Choroid plexus epithelial cell (primary cell): ENCODE results near the gene CPSF3.

Source experiments
- DNase-seq: peaks from one replicate; pipeline ENCODE4 v3.0.0-alpha.2; 2010; ENCODE audit warnings: low read depth
- H3K4me3 ChIP-seq: 2 replicates; pipeline ENCODE4 v1.5.1; 2011; ENCODE audit warnings: low read depth, mild to moderate bottlenecking, control low read depth, low read length, moderate library complexity
- CTCF ChIP-seq: conservative IDR thresholded peaks from 2 replicates; pipeline ENCODE4 v1.5.1; 2011; ENCODE audit warnings: low read depth, mild to moderate bottlenecking, control low read depth, inconsistent platforms, low read length, moderate library complexity

The CPSF3 gene

DNA sequence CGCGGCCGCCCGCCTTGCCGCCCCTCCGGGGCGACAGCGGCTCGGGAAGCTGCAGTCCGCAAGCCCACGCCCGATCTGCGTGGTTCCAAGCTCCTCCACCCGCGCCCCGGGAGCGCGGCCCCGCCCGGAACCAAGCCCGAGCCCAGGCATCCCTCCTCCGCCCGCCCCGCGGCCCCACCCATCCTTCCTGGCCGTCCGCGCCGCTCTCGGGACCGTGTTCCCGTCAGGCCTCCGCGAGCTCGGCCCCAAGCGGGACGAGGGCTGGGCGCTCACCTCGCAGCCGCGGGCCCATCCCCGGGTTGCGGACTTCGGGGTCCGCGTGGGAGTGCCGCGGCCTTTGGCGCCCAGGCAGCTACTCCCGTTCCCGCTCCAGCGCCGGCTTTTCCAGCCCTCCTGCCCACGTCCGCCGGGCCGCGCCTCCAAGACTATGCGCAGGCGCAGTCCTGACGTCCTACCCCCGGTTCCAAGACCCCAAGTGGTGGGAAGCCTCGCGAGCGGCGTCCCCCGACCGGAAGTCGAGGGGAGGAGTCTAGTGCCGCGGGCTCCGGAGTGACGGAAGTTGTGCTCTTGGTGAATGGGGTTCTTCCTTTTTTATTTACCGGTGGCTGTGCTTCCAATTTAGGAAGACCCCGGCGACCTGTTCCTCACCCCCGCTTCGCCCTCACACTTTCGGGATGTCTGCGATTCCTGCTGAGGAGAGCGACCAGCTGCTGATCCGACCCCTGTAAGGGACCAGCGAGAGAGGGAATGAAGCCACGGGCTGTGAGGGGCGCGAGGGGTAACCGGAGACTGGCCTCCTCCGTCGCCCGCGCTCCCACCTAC lies at the start of gene CPSF3, which contains the start of gene ITGB1BP1:
Gene CPSF3 (plus strand): TSS at position 555 of the 822 bp plus-strand sequence. CDS start 120 bp downstream, at position 675.
Gene ITGB1BP1 (minus strand): TSS at position 429 of the 822 bp plus-strand sequence. CDS start 4,831 bp downstream, outside the sequence.
- DNase-seq, result peak; percentile 98
- no peak for TF ChIP-seq CTCF
- H3K4me3 ChIP-seq, result peak within 1 kb of the TSS; percentile 77

GRCh38 chr2:9374071-9374730 lies 49.3 kb upstream of the CPSF3 start:
- TF ChIP-seq CTCF, result no peak
- no peak overlapping the region for H3K4me3 ChIP-seq
- DNase-seq, result no peak

DNA sequence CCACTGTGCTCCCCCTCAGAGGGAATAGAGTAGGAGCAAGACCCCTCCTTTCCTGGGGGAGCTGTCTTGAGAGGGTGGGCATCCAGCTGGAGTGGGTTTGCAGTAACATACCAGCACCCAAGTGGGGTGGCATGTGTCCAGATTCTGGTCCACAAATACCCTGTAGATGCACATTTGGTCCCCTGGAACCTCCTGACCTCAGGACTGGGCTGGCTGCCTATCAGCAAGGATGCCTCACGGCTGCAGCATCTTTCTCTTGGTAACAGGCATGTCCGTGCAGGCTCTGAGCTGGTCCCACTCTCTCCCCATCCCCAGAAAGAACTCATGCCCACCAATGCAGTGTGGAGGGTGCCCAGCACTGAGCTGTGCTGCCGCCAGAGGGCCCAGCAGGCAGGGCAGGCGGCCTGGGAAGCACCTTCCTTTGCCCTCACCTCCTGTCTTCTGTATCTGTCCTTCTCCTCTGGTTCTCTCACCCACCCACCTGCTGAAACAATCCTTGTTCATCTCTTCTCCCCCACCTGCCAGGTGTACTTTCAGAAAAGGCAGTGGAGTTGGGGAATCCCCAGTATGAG lies 47.5 kb upstream of the CPSF3 start:
- TF ChIP-seq CTCF, result no peak
- DNase-seq, result no peak
- no peak overlapping the region for H3K4me3 ChIP-seq

DNA sequence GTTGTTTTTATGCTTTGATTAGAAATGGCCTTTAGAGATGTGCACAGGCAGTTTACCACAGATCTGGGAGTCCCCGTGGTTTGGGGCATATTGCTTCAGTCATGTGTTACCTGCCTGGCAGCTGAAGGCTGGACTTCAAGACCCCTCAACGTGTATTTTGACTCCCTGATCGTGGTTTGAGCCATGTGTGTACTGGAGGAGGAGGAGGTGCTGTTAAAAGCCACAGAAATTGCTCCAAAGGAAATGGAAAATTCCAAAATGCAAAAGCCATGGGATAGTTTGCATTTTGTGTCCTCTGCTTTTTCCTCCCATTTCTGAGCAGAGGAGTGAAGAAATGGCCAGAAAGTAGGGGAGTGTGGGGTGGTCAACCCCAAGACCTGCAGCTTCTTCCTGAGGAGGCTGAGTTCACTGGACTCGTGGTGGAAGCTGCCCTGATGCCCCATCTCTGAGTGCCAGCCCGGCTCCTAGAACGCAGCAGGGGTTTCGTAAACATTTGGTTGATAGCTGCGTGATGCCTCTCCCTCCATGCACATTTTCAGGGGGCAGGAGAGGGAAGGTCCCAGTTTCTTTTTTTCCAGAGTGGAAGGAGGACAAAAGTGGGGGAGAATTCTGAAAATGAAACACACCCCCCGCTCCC lies 45.9 kb upstream of the CPSF3 start:
- DNase-seq, result no peak

GRCh38 chr2:9378433-9379390 lies 44.7 kb upstream of the CPSF3 start:
- no peak overlapping the region for H3K4me3 ChIP-seq
- no peak for TF ChIP-seq CTCF
- DNase-seq, result peak; percentile 84

More for the DNA sequence above, 45.9 kb upstream of the CPSF3 start:
- no peak overlapping the region for H3K4me3 ChIP-seq
- no peak for TF ChIP-seq CTCF

- no peak for TF ChIP-seq CTCF
- no peak for DNase-seq
- H3K4me3 ChIP-seq, result no peak overlapping the region
Observed at GRCh38 chr2:9379391-9379755, 44.1 kb upstream of the CPSF3 start.
